Pulmonary artery endothelial cell (primary cell): ENCODE results near the gene HSPG2. TPM values are rescaled to one million over a fixed set of nuclear protein-coding genes. Genes with fewer than 3 reads are reported as not detected.
"Not testable (repeated sequence)": the region's sequence is repeated elsewhere in the genome, so short reads cannot be mapped to it uniquely, and the experiment has no call there.

Experiments used
- DNase-seq: peaks from one replicate; pipeline ENCODE4 v3.0.0-alpha.2; 2011; ENCODE audit warnings: low read depth, low spot score
- total RNA-seq: library from RNA; depleted of rRNA; stranded (reverse); fragments of >200 nt; gene quantifications from 2 replicates; pipeline ENCODE4 v1.2.3, GENCODE V29; 2014

Gene HSPG2
- total RNA-seq, 1 donor from 2014 or later, result 1,405 TPM

DNA sequence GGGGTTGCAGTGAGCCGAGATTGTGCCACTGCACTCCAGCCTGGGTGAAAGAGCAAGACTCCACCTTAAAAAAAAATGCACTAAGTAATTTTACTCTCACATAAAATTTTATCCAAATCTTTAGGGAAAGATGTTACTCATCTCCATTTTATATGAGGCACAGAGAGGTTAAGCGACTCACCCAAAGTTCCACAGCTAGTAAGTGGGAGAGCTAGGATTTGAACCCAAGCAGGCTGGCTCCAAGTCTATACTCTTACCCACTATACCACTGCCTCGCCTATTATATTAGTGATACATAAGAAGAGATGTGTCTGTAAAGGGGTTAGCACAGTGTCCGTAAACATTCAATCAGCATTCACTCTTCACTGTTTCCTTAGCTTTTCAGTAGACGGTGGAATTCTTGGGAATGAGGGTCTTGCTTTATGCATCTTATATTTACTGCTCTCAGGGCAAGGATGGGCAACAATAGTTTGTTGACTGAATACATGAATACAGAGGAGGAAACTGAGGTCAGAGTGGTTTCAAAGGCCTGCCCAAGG, 109.9 kb downstream of the HSPG2 start:
- DNase-seq, result no peak

GRCh38 chr1:21826694-21827093, 110.4 kb downstream of the HSPG2 start:
- not testable (repeated sequence) for DNase-seq

DNA sequence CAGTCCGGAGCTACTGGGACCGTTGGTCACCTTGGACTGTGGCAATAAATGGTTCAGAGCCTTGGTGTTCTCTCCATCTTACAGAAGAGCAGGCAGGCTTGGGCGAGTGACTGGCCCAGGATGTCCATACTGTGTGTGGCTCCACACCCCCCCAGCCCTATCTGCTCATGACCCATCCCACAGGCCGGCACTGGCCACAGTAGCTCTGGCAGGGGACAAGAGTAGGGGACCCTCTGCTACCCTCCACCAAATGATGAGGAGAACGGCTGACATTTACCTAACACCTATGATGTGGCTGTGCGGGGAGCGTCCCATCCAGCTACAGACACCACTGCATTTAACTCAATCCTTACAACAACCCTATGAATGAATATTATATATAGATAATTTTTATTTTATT, 111.7 kb downstream of the HSPG2 start:
- no peak for DNase-seq

GRCh38 chr1:21824926-21825325, 112.2 kb downstream of the HSPG2 start:
- no peak for DNase-seq

GRCh38 chr1:21823980-21824702, 113.0 kb downstream of the HSPG2 start:
- no peak for DNase-seq

DNA sequence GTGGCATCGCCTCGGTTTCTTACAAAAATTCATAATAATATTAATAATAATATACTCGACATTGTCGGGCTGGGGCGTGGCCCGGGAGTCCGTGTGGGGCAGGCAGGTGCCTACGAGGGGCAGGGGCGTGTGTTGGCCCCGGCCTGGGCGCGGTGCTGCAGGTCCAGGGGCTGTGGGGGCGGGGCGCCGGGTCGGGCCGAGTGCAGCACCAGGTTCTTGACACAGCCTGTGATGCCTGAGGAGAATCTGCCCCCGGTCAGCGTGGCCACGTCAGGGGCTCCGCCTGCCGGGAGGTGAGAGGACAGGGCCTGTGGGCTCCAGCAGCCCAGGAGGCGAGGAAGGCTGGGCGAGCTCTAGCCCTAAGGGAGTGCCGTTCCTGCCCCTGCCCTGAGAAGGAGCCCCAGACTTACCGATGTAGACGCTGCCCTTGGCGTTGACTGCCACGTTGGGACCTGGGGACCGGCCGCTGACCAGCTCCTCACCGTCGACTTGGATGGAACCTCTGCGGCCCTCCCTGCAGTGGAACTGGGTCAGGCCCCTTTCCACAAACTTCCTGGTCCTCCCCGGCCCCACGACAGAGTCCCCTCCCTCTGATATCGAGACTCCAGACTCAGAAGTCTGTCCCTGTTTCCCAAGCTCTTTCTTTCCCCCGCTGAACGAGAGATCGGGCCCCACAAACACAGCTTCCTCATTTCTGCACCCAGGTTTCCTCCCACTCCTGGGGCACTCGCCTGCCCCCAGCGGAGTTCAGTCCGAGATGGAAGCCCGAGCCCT, 113.7 kb downstream of the HSPG2 start:
- no peak for DNase-seq

GRCh38 chr1:21822349-21822748, 114.8 kb downstream of the HSPG2 start:
- DNase-seq, result no peak

DNA sequence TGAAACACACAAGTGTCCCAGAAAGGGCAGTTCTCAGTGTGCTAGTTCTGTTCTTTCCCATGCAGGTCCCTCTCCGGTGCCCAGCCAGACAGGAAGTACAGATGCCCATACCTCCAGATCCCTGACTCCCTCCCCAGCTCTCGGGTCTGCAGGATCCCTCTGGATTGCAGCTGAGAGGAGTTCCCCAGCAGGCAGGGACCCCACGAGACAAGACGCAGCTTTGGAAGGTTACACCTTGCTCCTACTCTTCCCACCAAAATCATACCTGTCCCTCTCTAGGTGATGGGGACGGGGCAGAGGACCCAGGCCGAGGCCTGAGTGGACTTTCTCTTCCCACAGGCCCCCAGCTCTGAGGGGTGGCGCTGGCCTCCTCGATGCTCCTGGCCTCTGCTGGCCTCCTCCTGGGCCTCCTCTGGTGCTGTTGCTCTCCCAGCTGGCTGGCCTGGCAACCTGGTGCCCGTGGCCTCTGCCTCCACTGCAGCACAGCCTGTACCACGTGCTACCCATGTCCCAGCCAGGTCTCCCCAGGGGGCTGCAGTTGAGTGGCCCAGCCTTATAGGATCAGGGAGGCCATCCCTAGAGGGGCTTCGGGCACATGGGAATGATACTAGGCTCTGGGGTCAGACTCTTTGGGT, 115.6 kb downstream of the HSPG2 start:
- no peak for DNase-seq

DNA sequence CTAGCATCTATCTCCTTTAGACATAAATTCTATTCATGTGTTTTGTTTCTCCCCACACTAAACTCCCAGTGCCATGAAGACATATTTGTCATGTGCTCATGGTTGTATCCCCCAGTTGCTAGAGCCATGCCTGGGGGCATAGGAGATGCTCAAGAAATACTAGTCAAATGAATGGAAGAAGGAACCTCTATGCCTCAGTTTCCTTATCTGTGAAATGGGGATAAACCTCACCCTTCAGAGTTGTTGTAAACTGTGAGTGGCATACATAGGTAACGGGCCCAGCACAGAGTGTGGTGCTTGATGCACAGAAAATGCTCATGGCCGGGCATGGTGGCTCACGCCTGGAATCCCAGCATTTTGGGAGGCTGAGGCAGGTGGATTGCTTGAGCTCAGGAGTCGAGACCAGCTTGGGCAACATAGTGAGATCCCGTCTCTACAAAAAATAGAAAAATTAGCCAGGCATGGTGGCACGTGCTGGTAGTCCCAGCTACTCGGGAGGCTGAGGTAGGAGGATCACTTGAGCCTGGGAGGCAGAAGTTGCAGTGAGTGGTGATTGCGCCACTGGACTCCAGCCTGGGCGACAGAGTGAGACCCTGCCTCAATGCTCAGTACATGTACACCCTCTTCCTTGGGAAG, 116.4 kb downstream of the HSPG2 start:
- DNase-seq, result no peak

DNA sequence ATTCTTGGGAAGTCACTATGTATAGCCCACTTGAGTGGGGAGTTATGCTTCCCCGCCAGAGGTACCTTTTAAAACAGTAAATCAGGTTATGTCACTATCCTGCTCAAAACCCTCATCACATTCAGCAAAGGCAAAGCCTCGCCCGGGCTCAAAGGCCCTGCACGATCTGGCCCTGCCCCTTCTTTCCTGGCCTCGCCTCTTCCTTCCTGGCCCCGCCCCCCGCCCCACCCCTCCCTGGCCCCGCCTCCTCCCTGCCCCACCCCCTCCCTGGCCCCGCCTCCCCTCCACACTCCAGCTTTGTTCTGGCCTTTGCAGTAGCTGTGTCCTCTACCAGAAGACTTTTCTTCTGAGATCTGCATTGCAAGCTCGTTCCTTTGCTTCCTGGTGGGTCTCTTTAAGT, 118.5 kb downstream of the HSPG2 start:
- no peak for DNase-seq

- no peak for DNase-seq
Measured at GRCh38 chr1:21816602-21817302, 120.4 kb downstream of the HSPG2 start.

GRCh38 chr1:21815724-21816321, 121.3 kb downstream of the HSPG2 start:
- no peak for DNase-seq

GRCh38 chr1:21814981-21815582, 122.0 kb downstream of the HSPG2 start:
- no peak for DNase-seq

- no peak for DNase-seq
Measured at GRCh38 chr1:21814241-21814918, 122.7 kb downstream of the HSPG2 start.

GRCh38 chr1:21813542-21813941, 123.6 kb downstream of the HSPG2 start:
- DNase-seq, result no peak

GRCh38 chr1:21811875-21812305, 125.2 kb downstream of the HSPG2 start, which contains the start of gene LDLRAD2:
Gene LDLRAD2 (plus strand): TSS chr1:21812265. CDS start chr1:21812452, 187 bp downstream.
- DNase-seq, result no peak

DNA sequence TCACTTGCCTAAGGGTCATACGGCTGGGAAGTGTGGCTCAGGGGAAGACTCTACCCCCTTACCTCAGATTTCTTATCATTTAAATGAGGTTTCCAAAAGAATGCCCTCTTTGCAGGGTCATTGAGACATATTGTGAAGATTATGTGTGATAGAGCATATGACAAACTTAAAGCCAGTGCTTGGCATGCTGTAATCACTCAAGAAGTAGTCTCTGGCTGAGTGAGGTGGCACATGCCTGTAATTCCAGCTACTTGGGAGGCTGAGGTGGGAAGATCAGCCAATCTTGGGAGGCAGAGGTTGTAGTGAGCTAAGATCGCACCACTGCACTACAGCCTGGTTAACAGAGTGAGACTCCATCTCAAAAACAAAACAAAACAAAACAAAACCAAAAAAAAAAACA, 132.6 kb downstream of the HSPG2 start:
- DNase-seq, result no peak

- DNase-seq, result no peak
Measured at GRCh38 chr1:21801100-21801499, 136.0 kb downstream of the HSPG2 start.

- no peak for DNase-seq
Measured at GRCh38 chr1:21799730-21800129, 137.4 kb downstream of the HSPG2 start.
